CD4-positive, alpha-beta T cell treated with Interferon gamma for 1 hour (primary cell): ENCODE results near the gene HPSE2.

Experiments
- DNase-seq: peaks from one replicate; pipeline ENCODE4 v3.0.0-alpha.2; 2020

HPSE2 gene

GRCh38 chr10:98453729-98454128, 781.9 kb downstream of the HPSE2 start:
- DNase-seq = no peak

DNA sequence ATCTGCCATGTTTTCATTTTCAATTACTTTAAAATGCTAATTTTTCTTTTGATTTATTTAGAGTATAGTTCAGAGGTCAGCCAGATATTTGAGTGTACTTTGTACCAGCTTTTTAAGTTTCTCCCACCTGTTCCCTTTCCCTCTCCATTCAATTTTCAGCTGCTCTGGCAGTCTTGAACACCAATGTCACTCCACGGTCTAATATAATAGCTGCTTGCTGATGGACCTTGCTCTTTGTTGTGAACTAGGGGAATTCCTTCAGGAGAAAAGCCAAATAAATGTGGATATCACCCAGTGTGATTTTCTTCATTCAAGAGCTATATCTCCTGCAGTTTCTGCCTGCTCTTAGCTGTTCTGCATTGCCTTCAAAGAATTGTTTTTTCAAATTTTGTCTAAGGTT, 785.0 kb downstream of the HPSE2 start:
- DNase-seq = no peak

GRCh38 chr10:98449287-98449686, 786.4 kb downstream of the HPSE2 start:
- no peak for DNase-seq

DNA sequence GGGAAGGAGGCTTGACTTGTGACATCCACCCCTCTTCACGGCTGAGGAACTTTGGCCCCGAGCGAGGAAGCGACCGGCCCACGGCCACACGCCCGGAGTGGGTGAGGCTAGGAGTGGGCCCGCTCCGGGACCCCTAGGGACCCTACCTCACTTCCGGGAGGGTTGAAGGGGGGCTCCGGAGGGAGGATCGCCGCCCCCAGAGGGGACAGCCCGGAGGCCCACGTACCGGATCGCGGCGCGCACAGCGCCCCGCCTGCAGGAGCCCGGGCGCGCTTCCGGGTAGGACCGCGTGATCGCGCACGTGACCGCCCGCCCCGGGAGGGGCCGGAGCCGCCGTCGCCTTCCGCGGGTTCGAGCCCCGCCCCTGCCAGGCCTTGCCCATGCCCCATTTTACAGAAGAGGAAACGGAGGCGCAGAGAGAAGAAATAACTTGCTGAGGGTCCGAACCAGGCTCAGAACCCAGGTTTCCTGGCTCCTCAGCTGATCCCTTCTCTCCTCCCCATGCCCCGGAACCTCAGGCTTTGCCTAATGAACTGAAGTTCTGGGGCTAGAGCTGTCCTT, 788.9 kb downstream of the HPSE2 start, which contains the start of gene HPS1:
Gene HPS1, minus strand, starts transcription at position 275 of the 561 bp plus-strand sequence. CDS start 3,695 bp downstream, outside the sequence.
- peak; percentile 83 for DNase-seq

- peak; percentile 23 for DNase-seq
Measured at GRCh38 chr10:98446151-98446660, 789.4 kb downstream of the HPSE2 start.

GRCh38 chr10:98445200-98445812, 790.3 kb downstream of the HPSE2 start:
- DNase-seq = no peak

DNA sequence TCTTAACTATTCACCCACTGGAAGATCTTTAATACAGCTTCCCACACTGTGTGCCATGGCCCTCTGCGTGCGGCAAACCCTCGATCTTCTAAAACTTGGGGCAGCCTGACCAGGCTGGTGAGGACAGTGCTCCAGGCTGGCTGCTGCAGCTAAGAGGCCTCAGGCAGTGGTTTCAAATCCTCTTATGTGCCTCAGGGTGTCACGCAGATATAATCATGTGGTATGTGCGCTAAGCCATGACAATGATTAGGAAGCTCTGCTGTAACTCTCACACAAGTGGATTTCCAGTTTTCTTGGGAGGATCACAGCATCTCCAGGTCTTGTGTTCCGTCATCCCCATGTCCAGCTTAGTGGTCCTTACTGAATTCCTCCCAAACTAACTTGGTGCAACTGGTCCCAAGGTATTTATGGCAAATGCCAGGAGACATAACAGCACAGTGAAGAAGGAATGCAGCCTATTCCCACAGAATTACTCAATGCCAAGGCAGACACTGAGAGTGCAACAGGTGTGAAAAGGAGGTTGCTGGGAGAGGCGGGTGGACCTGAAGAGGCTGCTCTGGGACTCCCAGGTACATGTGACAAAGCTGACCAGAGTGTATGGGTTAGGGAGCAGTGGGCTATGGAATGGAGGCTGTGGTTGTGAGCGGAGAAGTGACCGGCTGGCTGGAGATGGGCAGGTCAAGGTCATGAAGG, 791.2 kb downstream of the HPSE2 start:
- no peak for DNase-seq

DNA sequence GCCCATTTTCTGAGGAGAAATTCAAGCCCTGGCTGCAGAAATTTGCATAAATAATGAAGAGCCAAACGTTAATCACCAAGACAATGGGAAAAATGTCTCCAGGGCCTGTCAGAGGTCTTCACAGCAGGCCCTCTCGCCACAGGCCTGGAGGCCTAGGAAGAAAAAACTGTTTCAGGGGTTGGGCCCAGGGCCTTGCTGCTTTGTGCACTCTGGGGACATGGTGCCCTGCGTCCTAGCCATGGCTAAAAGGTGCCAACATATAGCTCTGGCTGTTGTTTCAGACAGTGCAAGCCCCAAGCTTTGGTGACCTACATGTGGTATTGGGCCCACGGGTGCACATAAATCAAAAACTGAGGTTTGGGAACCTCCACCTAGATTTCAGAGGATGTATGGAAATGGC, 796.9 kb downstream of the HPSE2 start:
- DNase-seq = no peak

- no peak for DNase-seq
Measured at GRCh38 chr10:98436704-98437103, 798.9 kb downstream of the HPSE2 start.

- DNase-seq = no peak
Measured at GRCh38 chr10:98435178-98435577, 800.5 kb downstream of the HPSE2 start.

- no peak for DNase-seq
Measured at GRCh38 chr10:98433881-98434732, 801.5 kb downstream of the HPSE2 start.

- DNase-seq = no peak
Measured at GRCh38 chr10:98433371-98433770, 802.3 kb downstream of the HPSE2 start.

GRCh38 chr10:98432330-98432729, 803.3 kb downstream of the HPSE2 start:
- no peak for DNase-seq

DNA sequence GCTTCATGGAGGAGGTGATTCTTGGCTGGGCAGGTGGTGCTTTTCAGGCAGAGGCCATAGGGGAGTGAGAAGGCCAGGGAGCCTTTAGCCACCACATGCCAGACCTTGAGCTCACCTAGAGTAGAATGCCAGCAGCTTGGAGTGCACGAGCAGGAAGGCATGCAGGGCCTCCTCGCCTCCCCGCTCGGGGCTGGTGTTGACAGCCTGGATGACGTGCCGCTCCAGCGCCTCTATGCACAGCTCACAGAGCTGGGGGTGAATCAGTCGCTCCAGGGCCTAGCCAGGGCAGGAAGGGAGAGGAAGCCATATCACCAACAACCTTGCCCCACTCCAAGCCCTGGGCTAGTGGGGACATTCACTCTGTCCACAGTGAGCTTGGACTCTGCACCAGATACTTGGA, 804.6 kb downstream of the HPSE2 start:
- no peak for DNase-seq

- DNase-seq = no peak
Measured at GRCh38 chr10:98430427-98430826, 805.2 kb downstream of the HPSE2 start.

- no peak for DNase-seq
Measured at GRCh38 chr10:98429320-98430072, 806.2 kb downstream of the HPSE2 start.

- no peak for DNase-seq
Measured at GRCh38 chr10:98427011-98427515, 808.6 kb downstream of the HPSE2 start.

GRCh38 chr10:98425511-98426352, 809.9 kb downstream of the HPSE2 start:
- DNase-seq = peak; percentile 36

GRCh38 chr10:98424295-98425254, 811.1 kb downstream of the HPSE2 start:
- no peak for DNase-seq

- no peak for DNase-seq
Measured at GRCh38 chr10:98423691-98424120, 811.9 kb downstream of the HPSE2 start.
